ENCODE measurements around the gene TTLL6. TPM values are rescaled to one million over a fixed set of nuclear protein-coding genes. Genes with fewer than 3 reads are reported as not detected.

TTLL6 gene
- total and polyA plus RNA-seq, 4 donors = 0.94 to 2.8 (median 1.6) TPM

DNA sequence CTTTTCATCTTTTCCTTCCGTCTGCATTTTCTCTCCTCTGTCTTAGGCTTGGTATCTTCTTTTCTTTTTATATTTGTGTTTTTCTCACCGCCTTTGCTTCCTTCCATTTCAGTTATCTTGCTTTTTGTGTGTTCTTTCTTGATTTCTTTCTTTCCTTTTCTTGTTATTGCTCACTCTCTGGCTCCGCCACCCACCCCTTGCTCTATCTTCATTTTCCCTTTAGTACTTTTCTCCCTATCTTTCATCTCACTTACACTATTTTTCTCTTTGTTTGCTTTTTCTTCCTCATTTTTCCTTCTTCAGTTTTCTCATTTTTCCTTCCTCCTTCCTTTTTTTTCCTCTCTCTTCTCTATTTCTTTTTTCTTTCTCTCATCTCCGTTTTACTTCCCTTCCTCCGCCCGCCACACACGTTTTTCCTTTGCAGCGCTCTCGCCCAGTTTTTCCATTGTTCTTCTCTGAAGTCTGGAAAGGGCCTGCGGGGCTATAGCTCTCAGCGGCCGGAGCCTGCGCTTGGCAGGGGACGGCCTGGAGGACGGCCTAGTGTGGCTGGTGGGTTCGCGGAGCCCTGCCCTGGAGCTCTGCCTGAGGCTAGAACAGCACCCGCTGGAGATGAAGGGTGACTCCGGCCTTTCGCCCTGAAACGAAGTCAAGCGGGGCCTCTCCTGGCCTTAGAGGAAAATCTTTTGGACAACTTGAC lies 83.2 kb downstream of the TTLL6 start:
- TF ChIP-seq, protein P1, sequence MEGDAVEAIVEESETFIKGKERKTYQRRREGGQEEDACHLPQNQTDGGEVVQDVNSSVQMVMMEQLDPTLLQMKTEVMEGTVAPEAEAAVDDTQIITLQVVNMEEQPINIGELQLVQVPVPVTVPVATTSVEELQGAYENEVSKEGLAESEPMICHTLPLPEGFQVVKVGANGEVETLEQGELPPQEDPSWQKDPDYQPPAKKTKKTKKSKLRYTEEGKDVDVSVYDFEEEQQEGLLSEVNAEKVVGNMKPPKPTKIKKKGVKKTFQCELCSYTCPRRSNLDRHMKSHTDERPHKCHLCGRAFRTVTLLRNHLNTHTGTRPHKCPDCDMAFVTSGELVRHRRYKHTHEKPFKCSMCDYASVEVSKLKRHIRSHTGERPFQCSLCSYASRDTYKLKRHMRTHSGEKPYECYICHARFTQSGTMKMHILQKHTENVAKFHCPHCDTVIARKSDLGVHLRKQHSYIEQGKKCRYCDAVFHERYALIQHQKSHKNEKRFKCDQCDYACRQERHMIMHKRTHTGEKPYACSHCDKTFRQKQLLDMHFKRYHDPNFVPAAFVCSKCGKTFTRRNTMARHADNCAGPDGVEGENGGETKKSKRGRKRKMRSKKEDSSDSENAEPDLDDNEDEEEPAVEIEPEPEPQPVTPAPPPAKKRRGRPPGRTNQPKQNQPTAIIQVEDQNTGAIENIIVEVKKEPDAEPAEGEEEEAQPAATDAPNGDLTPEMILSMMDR (IDR thresholded peaks at IDR 0.05; ENCODE audit: control extremely low read depth, extremely low read depth) = no peak
- Histone ChIP-seq H3K9ac (ENCODE audit: insufficient read depth in 1 of 2, low read length in 2 of 2) (no peak overlapping the region), H3K27ac (ENCODE audit: low read depth in 1 of 2, low read length in 1 of 2) (no peak overlapping the region), H3K27me3 (ENCODE audit: control insufficient read depth in 3 of 3, insufficient read depth in 3 of 3, low read length in 2 of 3) (peaks cover 3 to 99% (median 97%) of the 10 kb centered on the region in 3 donors), H3K4me1 (ENCODE audit: control insufficient read depth in 5 of 5, insufficient read depth in 5 of 5, low read length in 5 of 5) (peaks cover 0 to 5% (median 0%) of the 10 kb centered on the region in 5 donors), H3K9me3 (ENCODE audit: control insufficient read depth in 4 of 4, insufficient read depth in 3 of 4, low read length in 3 of 4) (peaks cover 0 to 3% (median 0%) of the 10 kb centered on the region in 4 donors), H3K4me3 (no peak overlapping the region), H3K36me3 (ENCODE audit: control insufficient read depth in 4 of 4, insufficient read depth in 4 of 4, low read length in 4 of 4) (no peaks in the 10 kb centered on the region)
- ATAC-seq (ENCODE audit: insufficient read depth, low FRiP score) (no peak), DNase-seq (no peak)
- 11 to 12% methylated on average over 22 of the region's 22 CpGs for WGBS, 2 donors

DNA sequence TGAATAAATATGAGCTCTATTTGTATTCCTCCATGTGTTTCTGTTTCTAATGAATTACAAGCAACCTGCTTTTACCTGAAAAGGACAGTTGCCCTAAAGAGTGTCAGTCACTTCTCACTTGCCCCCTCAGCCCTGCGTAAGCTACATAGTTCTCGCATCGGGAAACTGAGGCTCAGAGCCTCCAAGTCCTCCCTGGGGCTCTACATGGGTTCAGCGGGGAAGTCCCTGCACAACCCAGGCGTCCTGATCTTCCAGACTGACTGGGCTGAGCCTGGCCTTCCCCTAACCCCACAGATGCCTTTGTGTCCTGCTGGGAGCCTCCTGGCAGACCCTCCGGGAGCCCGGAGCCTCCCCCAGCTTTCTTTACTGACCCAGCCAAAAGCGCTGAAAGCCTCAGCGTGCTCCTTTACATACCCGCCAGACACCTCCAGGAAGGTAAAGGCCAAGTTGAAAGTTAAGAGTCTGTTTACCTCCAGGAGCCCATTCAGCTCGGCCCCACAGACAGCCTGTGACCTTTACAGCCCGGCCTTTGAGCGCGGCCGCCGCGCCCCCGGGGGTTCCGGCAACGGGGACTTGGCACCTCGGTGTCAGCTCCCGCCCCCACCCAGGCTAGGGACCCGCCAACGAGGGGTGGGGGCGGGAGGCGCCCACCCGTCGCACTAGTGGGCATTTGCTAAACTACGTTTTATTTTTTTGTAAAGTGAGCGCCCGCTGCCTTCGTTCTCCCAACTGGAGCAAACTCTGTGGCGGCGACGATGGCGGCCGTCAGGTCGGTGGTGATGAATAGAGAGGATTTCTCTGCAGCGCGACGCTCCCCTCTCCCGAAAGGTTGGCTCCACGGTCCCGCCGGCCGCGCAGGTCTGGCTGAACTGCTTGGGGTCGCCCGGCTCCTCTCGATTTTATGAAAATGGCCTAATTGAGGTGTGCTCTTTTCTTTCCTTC lies 84.1 kb downstream of the TTLL6 start:
- TF ChIP-seq, protein P1 (IDR thresholded peaks at IDR 0.05; ENCODE audit: control extremely low read depth, extremely low read depth) = no peak
- Histone ChIP-seq H3K9ac (ENCODE audit: insufficient read depth in 1 of 2, low read length in 2 of 2) (no peak overlapping the region), H3K27ac (ENCODE audit: low read depth in 1 of 2, low read length in 1 of 2) (no peak overlapping the region), H3K9me3 (ENCODE audit: control insufficient read depth in 4 of 4, insufficient read depth in 3 of 4, low read length in 3 of 4) (peaks cover 0 to 4% (median 0%) of the 10 kb centered on the region in 4 donors), H3K27me3 (ENCODE audit: control insufficient read depth in 3 of 3, insufficient read depth in 3 of 3, low read length in 2 of 3) (peaks cover 7 to 99% (median 97%) of the 10 kb centered on the region in 3 donors), H3K36me3 (ENCODE audit: control insufficient read depth in 4 of 4, insufficient read depth in 4 of 4, low read length in 4 of 4) (no peaks in the 10 kb centered on the region), H3K4me1 (ENCODE audit: control insufficient read depth in 5 of 5, insufficient read depth in 5 of 5, low read length in 5 of 5) (peaks cover 0 to 12% (median 0%) of the 10 kb centered on the region in 5 donors), H3K4me3 (no peak overlapping the region)
- no peak for ATAC-seq (ENCODE audit: insufficient read depth, low FRiP score)
- 4 to 5% methylated on average over 50 of the region's 50 CpGs for WGBS, 2 donors
- DNase-seq = no peak

DNA sequence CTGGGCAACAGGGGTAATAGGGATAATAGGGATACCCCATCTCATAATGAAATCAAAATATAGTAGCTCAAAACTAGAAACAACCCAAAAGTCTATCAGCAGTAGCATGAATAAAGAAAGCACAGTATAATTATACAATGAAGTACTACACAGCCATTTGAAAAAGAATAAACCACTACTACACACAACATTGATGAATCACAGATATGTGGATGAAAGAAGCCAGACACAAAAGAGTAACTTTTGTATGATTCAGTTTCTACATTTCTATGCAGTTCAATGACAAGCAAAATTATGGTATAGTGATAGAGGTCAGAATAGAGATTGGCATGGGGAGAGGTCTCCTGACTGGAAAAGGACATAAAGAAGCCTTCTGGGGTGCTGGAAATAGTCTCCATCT lies 85.7 kb downstream of the TTLL6 start:
- ATAC-seq (ENCODE audit: insufficient read depth, low FRiP score) = no peak
- no peak overlapping the region for H3K4me3 ChIP-seq
- no peak overlapping the region for H3K27ac ChIP-seq (ENCODE audit: low read depth in 1 of 2, low read length in 1 of 2)
- H3K36me3 ChIP-seq (ENCODE audit: control insufficient read depth in 4 of 4, insufficient read depth in 4 of 4, low read length in 4 of 4) = no peaks in the 10 kb centered on the region
- H3K9me3 ChIP-seq (ENCODE audit: control insufficient read depth in 4 of 4, insufficient read depth in 3 of 4, low read length in 3 of 4) = peaks cover 0 to 6% (median 0%) of the 10 kb centered on the region in 4 donors
- H3K9ac ChIP-seq (ENCODE audit: insufficient read depth in 1 of 2, low read length in 2 of 2) = no peak overlapping the region
- H3K27me3 ChIP-seq (ENCODE audit: control insufficient read depth in 3 of 3, insufficient read depth in 3 of 3, low read length in 2 of 3) = peaks cover 9 to 99% (median 98%) of the 10 kb centered on the region in 3 donors
- H3K4me1 ChIP-seq (ENCODE audit: control insufficient read depth in 5 of 5, insufficient read depth in 5 of 5, low read length in 5 of 5) = peaks cover 0 to 12% (median 0%) of the 10 kb centered on the region in 5 donors
- TF ChIP-seq, protein P1 (IDR thresholded peaks at IDR 0.05; ENCODE audit: control extremely low read depth, extremely low read depth) = no peak
- DNase-seq = no peak
